SK-N-SH treated with all-trans-retinoic acid at 6 μM for 48 hours (cell line): ENCODE measurements around the gene JSRP1.

Source experiments
- ISL1 ChIP-seq: fragments of 250-450 bp; sonication (Bioruptor Pico); IDR thresholded peaks from 2 replicates; pipeline ENCODE4 v2.1.2; 2022; ENCODE audit warnings: mild to moderate bottlenecking, moderate library complexity
- PPARA ChIP-seq: fragments of 250-450 bp; sonication (Bioruptor Pico); IDR thresholded peaks from 2 replicates; pipeline ENCODE4 v1.5.0; 2020; ENCODE audit warnings: mild to moderate bottlenecking, borderline replicate concordance
- TF ChIP-seq, protein P1 (sequence below): fragments of 250-450 bp; sonication (Bioruptor Pico); IDR thresholded peaks from 2 replicates; pipeline ENCODE4 v1.8.0; 2020; ENCODE audit warnings: mild to moderate bottlenecking, moderate library complexity, borderline replicate concordance

DNA sequence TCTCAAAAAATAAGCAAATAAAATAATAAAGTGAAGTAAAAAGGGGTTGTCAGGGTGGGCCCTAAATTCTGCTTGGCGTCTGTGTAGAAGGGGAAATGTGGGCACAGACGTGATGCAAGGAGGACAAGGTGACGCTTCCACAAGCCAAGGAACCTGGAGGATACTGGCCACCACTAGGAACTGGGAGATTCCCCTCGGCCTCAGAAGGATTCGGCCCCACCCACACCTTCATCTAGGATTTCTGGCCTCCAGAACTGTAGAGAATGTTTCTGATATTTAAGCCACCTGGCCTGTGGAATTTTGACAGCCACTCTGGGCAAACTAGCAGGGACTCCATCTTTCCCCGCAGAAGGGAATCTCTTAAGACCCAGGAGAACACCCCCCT, 21.2 kb downstream of the JSRP1 start:
- TF ChIP-seq, protein P1, sequence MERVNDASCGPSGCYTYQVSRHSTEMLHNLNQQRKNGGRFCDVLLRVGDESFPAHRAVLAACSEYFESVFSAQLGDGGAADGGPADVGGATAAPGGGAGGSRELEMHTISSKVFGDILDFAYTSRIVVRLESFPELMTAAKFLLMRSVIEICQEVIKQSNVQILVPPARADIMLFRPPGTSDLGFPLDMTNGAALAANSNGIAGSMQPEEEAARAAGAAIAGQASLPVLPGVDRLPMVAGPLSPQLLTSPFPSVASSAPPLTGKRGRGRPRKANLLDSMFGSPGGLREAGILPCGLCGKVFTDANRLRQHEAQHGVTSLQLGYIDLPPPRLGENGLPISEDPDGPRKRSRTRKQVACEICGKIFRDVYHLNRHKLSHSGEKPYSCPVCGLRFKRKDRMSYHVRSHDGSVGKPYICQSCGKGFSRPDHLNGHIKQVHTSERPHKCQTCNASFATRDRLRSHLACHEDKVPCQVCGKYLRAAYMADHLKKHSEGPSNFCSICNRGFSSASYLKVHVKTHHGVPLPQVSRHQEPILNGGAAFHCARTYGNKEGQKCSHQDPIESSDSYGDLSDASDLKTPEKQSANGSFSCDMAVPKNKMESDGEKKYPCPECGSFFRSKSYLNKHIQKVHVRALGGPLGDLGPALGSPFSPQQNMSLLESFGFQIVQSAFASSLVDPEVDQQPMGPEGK, result no peak
- TF ChIP-seq PPARA (CRISPR knock-in tag), result no peak
- TF ChIP-seq ISL1 (CRISPR knock-in tag), result no peak
